Nephron progenitor cell (in vitro differentiated cells): Measurements from ENCODE around the gene HOXD12.

Source experiments
- DNase-seq: peaks from one replicate; pipeline ENCODE4 v3.0.0; 2021
- H3K27ac Mint-ChIP-seq: 2 replicates; pipeline ENCODE4 v1.8.0; 2021; ENCODE audit warnings: mild to moderate bottlenecking, moderate library complexity, mixed read lengths
- H3K27me3 Mint-ChIP-seq: 2 replicates; pipeline ENCODE4 v1.8.0; 2021; ENCODE audit warnings: mild to moderate bottlenecking, low read depth, mixed read lengths; ENCODE audit not compliant: poor library complexity
- H3K36me3 Mint-ChIP-seq: 2 replicates; pipeline ENCODE4 v1.8.0; 2021; ENCODE audit warnings: low read depth, mixed read lengths
- H3K4me1 Mint-ChIP-seq: 2 replicates; pipeline ENCODE4 v1.8.0; 2021; ENCODE audit warnings: mixed read lengths
- H3K4me3 Mint-ChIP-seq: 2 replicates; pipeline ENCODE4 v1.8.0; 2021; ENCODE audit warnings: mild to moderate bottlenecking, moderate library complexity, mixed read lengths
- H3K9me3 Mint-ChIP-seq: 2 replicates; pipeline ENCODE4 v1.8.0; 2021; ENCODE audit warnings: mild to moderate bottlenecking, moderate library complexity, mixed read lengths
- CTCF ChIP-seq: fragments of 200-600 bp; sonication (generic); IDR thresholded peaks from 2 replicates; pipeline ENCODE4 v1.5.0; 2021; ENCODE audit warnings: antibody characterized with exemption

The HOXD12 gene

GRCh38 chr2:176131848-176132158 is 32.2 kb downstream of the HOXD12 start:
- Mint-ChIP-seq H3K27me3 (peaks cover 15% of the 10 kb centered on the region), H3K36me3 (peaks cover 9% of the 10 kb centered on the region), H3K4me1 (peaks cover 52% of the 10 kb centered on the region), H3K4me3 (peak overlapping the region; percentile 100), H3K9me3 (no peaks in the 10 kb centered on the region), H3K27ac (peak overlapping the region; percentile 100)
- no peak for TF ChIP-seq CTCF
- DNase-seq: no peak

GRCh38 chr2:176132205-176133171 is 32.9 kb downstream of the HOXD12 start:
- Mint-ChIP-seq H3K9me3 (no peaks in the 10 kb centered on the region), H3K4me1 (peaks cover 45% of the 10 kb centered on the region), H3K36me3 (peaks cover 13% of the 10 kb centered on the region), H3K27ac (peak overlapping the region; percentile 100), H3K27me3 (peaks cover 15% of the 10 kb centered on the region), H3K4me3 (peak overlapping the region; percentile 100)
- no peak for DNase-seq
- no peak for TF ChIP-seq CTCF

GRCh38 chr2:176133389-176133788 is 33.8 kb downstream of the HOXD12 start:
- Mint-ChIP-seq H3K4me1 (peaks cover 36% of the 10 kb centered on the region), H3K4me3 (peak overlapping the region; percentile 100), H3K36me3 (peaks cover 22% of the 10 kb centered on the region), H3K27me3 (peaks cover 15% of the 10 kb centered on the region), H3K9me3 (no peaks in the 10 kb centered on the region), H3K27ac (peak overlapping the region; percentile 100)
- TF ChIP-seq CTCF: no peak
- DNase-seq: no peak

GRCh38 chr2:176134035-176134434 is 34.4 kb downstream of the HOXD12 start:
- Mint-ChIP-seq H3K27ac (peak overlapping the region; percentile 99), H3K36me3 (peaks cover 29% of the 10 kb centered on the region), H3K4me1 (peaks cover 31% of the 10 kb centered on the region), H3K9me3 (no peaks in the 10 kb centered on the region), H3K27me3 (peaks cover 15% of the 10 kb centered on the region), H3K4me3 (peak overlapping the region; percentile 100)
- no peak for DNase-seq
- TF ChIP-seq CTCF: no peak

- no peak for TF ChIP-seq CTCF
- H3K4me3 Mint-ChIP-seq: peak overlapping the region; percentile 100
- H3K9me3 Mint-ChIP-seq: no peaks in the 10 kb centered on the region
- H3K36me3 Mint-ChIP-seq: peaks cover 39% of the 10 kb centered on the region
- peaks cover 34% of the 10 kb centered on the region for H3K4me1 Mint-ChIP-seq
- peak overlapping the region; percentile 99 for H3K27ac Mint-ChIP-seq
- no peak for DNase-seq
- H3K27me3 Mint-ChIP-seq: peaks cover 15% of the 10 kb centered on the region
Measured at GRCh38 chr2:176135035-176135440, 35.4 kb downstream of the HOXD12 start.
